ENCODE results near the gene PSMD5. TPM values are rescaled to one million over a fixed set of nuclear protein-coding genes. Genes with fewer than 3 reads are reported as not detected.

Gene PSMD5
- polyA plus RNA-seq, 1 donor from 2014 or later, result 11.7 TPM

DNA sequence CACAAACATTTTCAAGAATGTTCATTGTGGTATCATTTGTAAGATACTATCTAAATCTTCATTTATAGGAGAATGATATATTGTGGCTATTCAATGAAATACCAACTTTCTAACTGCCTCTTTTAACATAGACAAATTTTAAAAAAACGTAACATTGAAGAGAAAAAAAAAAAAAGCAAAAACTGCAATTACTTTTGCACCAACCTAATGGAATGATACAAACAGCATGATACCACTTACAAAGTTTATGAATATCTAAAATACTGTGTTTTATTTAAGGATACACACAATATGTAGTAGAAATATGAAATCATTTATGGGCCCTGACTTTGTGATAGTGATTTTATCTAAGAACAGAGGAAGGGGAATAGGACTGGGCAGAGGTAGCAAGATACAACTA, 24.1 kb downstream of the PSMD5 start:
- Histone ChIP-seq H3K27me3 (ENCODE audit: insufficient read depth, low read depth, low read length) (no peaks in the 10 kb centered on the region), H3K27ac (ENCODE audit: low read length) (no peak overlapping the region), H3K9ac (ENCODE audit: low read length) (no peak overlapping the region), H3F3A (ENCODE audit: insufficient read depth, low read length, poor library complexity, severe bottlenecking) (no peaks in the 10 kb centered on the region), H3K9me3 (ENCODE audit: low read length) (no peaks in the 10 kb centered on the region), H3K36me3 (ENCODE audit: insufficient read depth, low read length) (no peaks in the 10 kb centered on the region), H3K4me3 (ENCODE audit: low read length) (no peak overlapping the region), H3K79me2 (replicated peaks; ENCODE audit: insufficient read depth, low read length) (no peaks in the 10 kb centered on the region), H3K4me2 (ENCODE audit: low read length) (no peak overlapping the region), H3K9me2 (ENCODE audit: insufficient read depth, low read length) (no peaks in the 10 kb centered on the region), H2AFZ (ENCODE audit: low read depth, low read length) (no peak overlapping the region), H4K20me1 (ENCODE audit: insufficient read depth) (no peaks in the 10 kb centered on the region)
- TF ChIP-seq, protein P1, sequence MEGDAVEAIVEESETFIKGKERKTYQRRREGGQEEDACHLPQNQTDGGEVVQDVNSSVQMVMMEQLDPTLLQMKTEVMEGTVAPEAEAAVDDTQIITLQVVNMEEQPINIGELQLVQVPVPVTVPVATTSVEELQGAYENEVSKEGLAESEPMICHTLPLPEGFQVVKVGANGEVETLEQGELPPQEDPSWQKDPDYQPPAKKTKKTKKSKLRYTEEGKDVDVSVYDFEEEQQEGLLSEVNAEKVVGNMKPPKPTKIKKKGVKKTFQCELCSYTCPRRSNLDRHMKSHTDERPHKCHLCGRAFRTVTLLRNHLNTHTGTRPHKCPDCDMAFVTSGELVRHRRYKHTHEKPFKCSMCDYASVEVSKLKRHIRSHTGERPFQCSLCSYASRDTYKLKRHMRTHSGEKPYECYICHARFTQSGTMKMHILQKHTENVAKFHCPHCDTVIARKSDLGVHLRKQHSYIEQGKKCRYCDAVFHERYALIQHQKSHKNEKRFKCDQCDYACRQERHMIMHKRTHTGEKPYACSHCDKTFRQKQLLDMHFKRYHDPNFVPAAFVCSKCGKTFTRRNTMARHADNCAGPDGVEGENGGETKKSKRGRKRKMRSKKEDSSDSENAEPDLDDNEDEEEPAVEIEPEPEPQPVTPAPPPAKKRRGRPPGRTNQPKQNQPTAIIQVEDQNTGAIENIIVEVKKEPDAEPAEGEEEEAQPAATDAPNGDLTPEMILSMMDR (IDR thresholded peaks at IDR 0.05; ENCODE audit: poor library complexity, severe bottlenecking), result no peak
- TF ChIP-seq RAD21 (conservative IDR thresholded peaks at IDR 0.05) (no peak), POLR2AphosphoS5 (IDR thresholded peaks at IDR 0.05) (no peak), EP300 (conservative IDR thresholded peaks at IDR 0.05; ENCODE audit: poor library complexity, severe bottlenecking) (no peak), MXI1 (conservative IDR thresholded peaks at IDR 0.05; ENCODE audit: poor library complexity, severe bottlenecking) (no peak), TAF1 (IDR thresholded peaks at IDR 0.05; ENCODE audit: low read depth) (no peak), SMC3 (conservative IDR thresholded peaks at IDR 0.05; ENCODE audit: poor library complexity) (no peak), EZH2 (IDR thresholded peaks at IDR 0.05; ENCODE audit: borderline replicate concordance, insufficient read depth, low read length, poor library complexity, severe bottlenecking) (no peak)
- TF ChIP-seq, protein P2, sequence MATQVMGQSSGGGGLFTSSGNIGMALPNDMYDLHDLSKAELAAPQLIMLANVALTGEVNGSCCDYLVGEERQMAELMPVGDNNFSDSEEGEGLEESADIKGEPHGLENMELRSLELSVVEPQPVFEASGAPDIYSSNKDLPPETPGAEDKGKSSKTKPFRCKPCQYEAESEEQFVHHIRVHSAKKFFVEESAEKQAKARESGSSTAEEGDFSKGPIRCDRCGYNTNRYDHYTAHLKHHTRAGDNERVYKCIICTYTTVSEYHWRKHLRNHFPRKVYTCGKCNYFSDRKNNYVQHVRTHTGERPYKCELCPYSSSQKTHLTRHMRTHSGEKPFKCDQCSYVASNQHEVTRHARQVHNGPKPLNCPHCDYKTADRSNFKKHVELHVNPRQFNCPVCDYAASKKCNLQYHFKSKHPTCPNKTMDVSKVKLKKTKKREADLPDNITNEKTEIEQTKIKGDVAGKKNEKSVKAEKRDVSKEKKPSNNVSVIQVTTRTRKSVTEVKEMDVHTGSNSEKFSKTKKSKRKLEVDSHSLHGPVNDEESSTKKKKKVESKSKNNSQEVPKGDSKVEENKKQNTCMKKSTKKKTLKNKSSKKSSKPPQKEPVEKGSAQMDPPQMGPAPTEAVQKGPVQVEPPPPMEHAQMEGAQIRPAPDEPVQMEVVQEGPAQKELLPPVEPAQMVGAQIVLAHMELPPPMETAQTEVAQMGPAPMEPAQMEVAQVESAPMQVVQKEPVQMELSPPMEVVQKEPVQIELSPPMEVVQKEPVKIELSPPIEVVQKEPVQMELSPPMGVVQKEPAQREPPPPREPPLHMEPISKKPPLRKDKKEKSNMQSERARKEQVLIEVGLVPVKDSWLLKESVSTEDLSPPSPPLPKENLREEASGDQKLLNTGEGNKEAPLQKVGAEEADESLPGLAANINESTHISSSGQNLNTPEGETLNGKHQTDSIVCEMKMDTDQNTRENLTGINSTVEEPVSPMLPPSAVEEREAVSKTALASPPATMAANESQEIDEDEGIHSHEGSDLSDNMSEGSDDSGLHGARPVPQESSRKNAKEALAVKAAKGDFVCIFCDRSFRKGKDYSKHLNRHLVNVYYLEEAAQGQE (IDR thresholded peaks at IDR 0.05; ENCODE audit: borderline replicate concordance), result no peak

DNA sequence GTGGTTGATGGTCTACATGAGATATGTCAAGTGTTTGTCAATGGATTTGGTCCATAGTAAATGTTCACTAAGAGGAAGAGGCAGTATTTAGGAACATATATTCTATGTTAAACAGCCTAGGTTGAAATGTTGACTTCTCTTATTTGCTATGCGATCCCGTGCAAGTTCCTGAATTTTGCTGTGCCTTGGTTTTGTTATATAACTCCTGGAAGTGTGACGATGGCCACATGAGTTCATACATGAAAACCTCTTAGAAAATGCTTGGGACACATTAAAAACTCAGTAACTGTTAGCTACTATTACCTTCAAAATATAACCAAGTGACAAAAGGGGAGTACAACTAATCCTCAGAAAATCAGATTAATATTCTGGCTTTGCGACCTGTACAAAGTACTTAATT, 27.6 kb downstream of the PSMD5 start:
- H3K79me2 ChIP-seq (replicated peaks; ENCODE audit: insufficient read depth, low read length), result no peaks in the 10 kb centered on the region
- no peak overlapping the region for H3K4me3 ChIP-seq (ENCODE audit: low read length)
- H3F3A ChIP-seq (ENCODE audit: insufficient read depth, low read length, poor library complexity, severe bottlenecking), result no peaks in the 10 kb centered on the region
- no peak overlapping the region for H3K4me2 ChIP-seq (ENCODE audit: low read length)
- H4K20me1 ChIP-seq (ENCODE audit: insufficient read depth), result no peaks in the 10 kb centered on the region
- no peaks in the 10 kb centered on the region for H3K27me3 ChIP-seq (ENCODE audit: insufficient read depth, low read depth, low read length)
- H3K27ac ChIP-seq (ENCODE audit: low read length), result no peak overlapping the region
- no peaks in the 10 kb centered on the region for H3K9me3 ChIP-seq (ENCODE audit: low read length)
- no peaks in the 10 kb centered on the region for H3K36me3 ChIP-seq (ENCODE audit: insufficient read depth, low read length)
- no peak for TF ChIP-seq POLR2AphosphoS5 (IDR thresholded peaks at IDR 0.05)
- no peak for TF ChIP-seq SMC3 (conservative IDR thresholded peaks at IDR 0.05; ENCODE audit: poor library complexity)
- TF ChIP-seq, protein P1 (IDR thresholded peaks at IDR 0.05; ENCODE audit: poor library complexity, severe bottlenecking), result no peak
- TF ChIP-seq MXI1 (conservative IDR thresholded peaks at IDR 0.05; ENCODE audit: poor library complexity, severe bottlenecking), result no peak
- TF ChIP-seq RAD21 (conservative IDR thresholded peaks at IDR 0.05), result no peak
- TF ChIP-seq EZH2 (IDR thresholded peaks at IDR 0.05; ENCODE audit: borderline replicate concordance, insufficient read depth, low read length, poor library complexity, severe bottlenecking), result no peak
- TF ChIP-seq, protein P2 (IDR thresholded peaks at IDR 0.05; ENCODE audit: borderline replicate concordance), result no peak
- TF ChIP-seq TAF1 (IDR thresholded peaks at IDR 0.05; ENCODE audit: low read depth), result no peak
- no peaks in the 10 kb centered on the region for H3K9me2 ChIP-seq (ENCODE audit: insufficient read depth, low read length)
- no peak overlapping the region for H3K9ac ChIP-seq (ENCODE audit: low read length)
- H2AFZ ChIP-seq (ENCODE audit: low read depth, low read length), result no peak overlapping the region
